ENCODE data around the gene TYW3.

GRCh38 chr1:74785944-74786343 lies 53.0 kb downstream of the TYW3 start:
- TF ChIP-seq CTCF (IDR thresholded peaks at IDR 0.05; ENCODE audit: low read depth, low read length) (no peak), EZH2phosphoT487 (IDR thresholded peaks at IDR 0.05; ENCODE audit: low read depth) (no peak)

All from OCI-LY3 (cell line).